Regular cardiac myocyte (primary cell): Measurements from ENCODE around the gene CT45A8. TPM values are rescaled to one million over a fixed set of nuclear protein-coding genes. Genes with fewer than 3 reads are reported as not detected.

ENCODE experiments used
- total RNA-seq: library from RNA; depleted of rRNA; stranded (reverse); fragments of >200 nt; gene quantifications from 2 replicates; pipeline ENCODE4 v1.2.3, GENCODE V29; 2014

The CT45A8 gene, protein sequence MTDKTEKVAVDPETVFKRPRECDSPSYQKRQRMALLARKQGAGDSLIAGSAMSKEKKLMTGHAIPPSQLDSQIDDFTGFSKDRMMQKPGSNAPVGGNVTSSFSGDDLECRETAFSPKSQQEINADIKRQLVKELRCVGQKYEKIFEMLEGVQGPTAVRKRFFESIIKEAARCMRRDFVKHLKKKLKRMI
- total RNA-seq: not detected in 2 replicates

DNA sequence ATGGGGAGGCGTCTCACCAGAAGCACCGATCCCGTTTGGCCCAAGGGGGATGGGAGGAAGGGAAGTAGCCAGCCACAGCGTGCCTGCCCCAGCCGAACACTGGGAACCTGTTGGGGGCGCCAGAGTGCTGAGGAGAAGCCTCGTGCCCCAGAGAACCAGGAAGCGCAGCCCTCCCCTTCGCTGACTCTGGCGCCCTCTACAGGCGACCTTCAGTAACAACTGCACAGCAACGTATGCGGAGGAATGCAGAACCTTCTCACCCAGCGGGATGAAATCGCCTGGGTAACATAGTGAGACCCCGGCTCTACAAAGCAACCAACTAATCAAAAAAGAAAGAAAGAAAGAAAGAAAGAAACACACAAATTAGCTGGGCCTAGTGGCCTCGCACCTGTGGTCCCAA is at the start of gene CT45A8:
TSS of gene CT45A8 (minus strand) at position 101 of the 400 bp plus-strand sequence. CDS start 3,755 bp downstream, outside the sequence.

DNA sequence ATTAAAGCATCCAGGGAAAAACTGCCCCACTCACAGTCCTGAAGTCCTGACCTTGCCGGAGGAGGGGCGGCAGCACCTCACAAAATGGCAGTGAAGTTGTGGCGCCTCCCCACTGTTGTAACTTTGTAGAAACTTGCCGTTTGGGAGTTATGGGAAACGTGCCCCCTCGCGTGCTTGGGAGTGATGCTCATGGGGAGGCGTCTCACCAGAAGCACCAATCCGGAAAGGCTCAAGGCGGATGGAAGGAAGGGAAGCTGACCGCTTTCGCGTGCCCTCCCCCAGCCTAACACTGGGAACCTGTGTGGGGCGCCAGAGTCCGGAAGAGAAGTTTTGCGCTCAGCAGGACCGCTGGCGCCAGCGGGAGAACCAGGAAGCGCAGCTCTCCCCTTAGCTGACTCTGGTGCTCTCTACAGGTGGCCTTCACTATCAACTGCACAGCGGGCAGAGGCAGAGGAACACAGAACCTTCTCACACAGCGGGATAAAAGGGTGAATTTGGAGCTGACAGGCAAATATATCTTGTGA is 39.0 kb upstream of the CT45A8 start, which contains the start of the genes CT45A10 and SAGE1:
TSS of gene CT45A10 (minus strand) at position 151 of the 524 bp plus-strand sequence. CDS start 8,100 bp downstream, outside the sequence.
TSS of gene SAGE1 (plus strand) at position 423 of the 524 bp plus-strand sequence. CDS start 2,527 bp downstream, outside the sequence.

DNA sequence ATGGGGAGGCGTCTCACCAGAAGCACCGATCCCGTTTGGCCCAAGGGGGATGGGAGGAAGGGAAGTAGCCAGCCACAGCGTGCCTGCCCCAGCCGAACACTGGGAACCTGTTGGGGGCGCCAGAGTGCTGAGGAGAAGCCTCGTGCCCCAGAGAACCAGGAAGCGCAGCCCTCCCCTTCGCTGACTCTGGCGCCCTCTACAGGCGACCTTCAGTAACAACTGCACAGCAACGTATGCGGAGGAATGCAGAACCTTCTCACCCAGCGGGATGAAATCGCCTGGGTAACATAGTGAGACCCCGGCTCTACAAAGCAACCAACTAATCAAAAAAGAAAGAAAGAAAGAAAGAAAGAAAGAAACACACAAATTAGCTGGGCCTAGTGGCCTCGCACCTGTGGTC is 17.4 kb upstream of the CT45A8 start, which contains the start of gene CT45A9:
TSS of gene CT45A9 (minus strand) at position 101 of the 400 bp plus-strand sequence. CDS start 3,751 bp downstream, outside the sequence.

DNA sequence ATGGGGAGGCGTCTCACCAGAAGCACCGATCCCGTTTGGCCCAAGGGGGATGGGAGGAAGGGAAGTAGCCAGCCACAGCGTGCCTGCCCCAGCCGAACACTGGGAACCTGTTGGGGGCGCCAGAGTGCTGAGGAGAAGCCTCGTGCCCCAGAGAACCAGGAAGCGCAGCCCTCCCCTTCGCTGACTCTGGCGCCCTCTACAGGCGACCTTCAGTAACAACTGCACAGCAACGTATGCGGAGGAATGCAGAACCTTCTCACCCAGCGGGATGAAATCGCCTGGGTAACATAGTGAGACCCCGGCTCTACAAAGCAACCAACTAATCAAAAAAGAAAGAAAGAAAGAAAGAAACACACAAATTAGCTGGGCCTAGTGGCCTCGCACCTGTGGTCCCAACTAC is 17.2 kb downstream of the CT45A8 start, which contains the start of gene CT45A7:
TSS of gene CT45A7 (minus strand) at position 101 of the 400 bp plus-strand sequence. CDS start 3,747 bp downstream, outside the sequence.

DNA sequence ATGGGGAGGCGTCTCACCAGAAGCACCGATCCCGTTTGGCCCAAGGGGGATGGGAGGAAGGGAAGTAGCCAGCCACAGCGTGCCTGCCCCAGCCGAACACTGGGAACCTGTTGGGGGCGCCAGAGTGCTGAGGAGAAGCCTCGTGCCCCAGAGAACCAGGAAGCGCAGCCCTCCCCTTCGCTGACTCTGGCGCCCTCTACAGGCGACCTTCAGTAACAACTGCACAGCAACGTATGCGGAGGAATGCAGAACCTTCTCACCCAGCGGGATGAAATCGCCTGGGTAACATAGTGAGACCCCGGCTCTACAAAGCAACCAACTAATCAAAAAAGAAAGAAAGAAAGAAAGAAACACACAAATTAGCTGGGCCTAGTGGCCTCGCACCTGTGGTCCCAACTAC is 34.4 kb downstream of the CT45A8 start, which contains the start of gene CT45A2:
TSS of gene CT45A2 (minus strand) at position 101 of the 400 bp plus-strand sequence. CDS start 3,747 bp downstream, outside the sequence.

DNA sequence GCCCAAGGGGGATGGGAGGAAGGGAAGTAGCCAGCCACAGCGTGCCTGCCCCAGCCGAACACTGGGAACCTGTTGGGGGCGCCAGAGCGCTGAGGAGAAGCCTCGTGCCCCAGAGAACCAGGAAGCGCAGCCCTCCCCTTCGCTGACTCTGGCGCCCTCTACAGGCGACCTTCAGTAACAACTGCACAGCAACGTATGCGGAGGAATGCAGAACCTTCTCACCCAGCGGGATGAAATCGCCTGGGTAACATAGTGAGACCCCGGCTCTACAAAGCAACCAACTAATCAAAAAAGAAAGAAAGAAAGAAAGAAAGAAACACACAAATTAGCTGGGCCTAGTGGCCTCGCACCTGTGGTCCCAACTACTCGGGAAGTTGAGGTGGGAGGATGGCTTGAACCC is 51.7 kb downstream of the CT45A8 start, which contains the start of gene CT45A6:
TSS of gene CT45A6 (minus strand) at position 101 of the 400 bp plus-strand sequence. CDS start 3,794 bp downstream, outside the sequence.

Other genes starting within 250 kb of the CT45A8 start
- gene CT45A1, start 140.9 kb downstream of the CT45A8 start, total RNA-seq: not detected in 2 replicates
- not detected in 2 replicates for gene CT45A3, start 86.3 kb downstream of the CT45A8 start, total RNA-seq
- gene CT45A5, start 69.0 kb downstream of the CT45A8 start, total RNA-seq: not detected in 2 replicates
- gene CT45A6, start 51.8 kb downstream of the CT45A8 start, total RNA-seq: not detected in 2 replicates
- not detected in 2 replicates for gene CT45A2, start 34.5 kb downstream of the CT45A8 start, total RNA-seq
- gene CT45A7, start 17.3 kb downstream of the CT45A8 start, total RNA-seq: not detected in 2 replicates
- gene CT45A9, start 17.3 kb upstream of the CT45A8 start, total RNA-seq: not detected in 2 replicates
- not detected in 2 replicates for gene CT45A10, start 38.9 kb upstream of the CT45A8 start, total RNA-seq
- not detected in 2 replicates for gene SAGE1, start 39.2 kb upstream of the CT45A8 start, total RNA-seq
- 9.9 and 14.6 TPM in 2 replicates for gene MMGT1, start 119.5 kb upstream of the CT45A8 start, total RNA-seq
- 22.0 and 29.6 TPM in 2 replicates for gene SLC9A6, start 130.9 kb upstream of the CT45A8 start, total RNA-seq